Hepatocyte (in vitro differentiated cells): ENCODE measurements around the gene OGFOD2.

Source experiments
- EZH2 ChIP-seq: fragments of 200-600 bp; sonication (generic); IDR thresholded peaks from 2 replicates; pipeline ENCODE4 v1.6.1; 2016; ENCODE audit warnings: antibody characterized with exemption, mild to moderate bottlenecking, borderline replicate concordance
- EZH2phosphoT487 ChIP-seq: fragments of 200-600 bp; sonication (generic); IDR thresholded peaks from one replicate; pipeline ENCODE4 v1.6.1; 2018; ENCODE audit warnings: antibody characterized with exemption, mild to moderate bottlenecking, low read depth, moderate library complexity; ENCODE audit not compliant: unreplicated experiment, severe bottlenecking
- TF ChIP-seq, protein P1 (sequence below): fragments of 200-600 bp; sonication (generic); IDR thresholded peaks from 2 replicates; pipeline ENCODE4 v1.5.1; 2016; ENCODE audit warnings: antibody characterized with exemption, mild to moderate bottlenecking; ENCODE audit not compliant: poor library complexity

- TF ChIP-seq, protein P1, sequence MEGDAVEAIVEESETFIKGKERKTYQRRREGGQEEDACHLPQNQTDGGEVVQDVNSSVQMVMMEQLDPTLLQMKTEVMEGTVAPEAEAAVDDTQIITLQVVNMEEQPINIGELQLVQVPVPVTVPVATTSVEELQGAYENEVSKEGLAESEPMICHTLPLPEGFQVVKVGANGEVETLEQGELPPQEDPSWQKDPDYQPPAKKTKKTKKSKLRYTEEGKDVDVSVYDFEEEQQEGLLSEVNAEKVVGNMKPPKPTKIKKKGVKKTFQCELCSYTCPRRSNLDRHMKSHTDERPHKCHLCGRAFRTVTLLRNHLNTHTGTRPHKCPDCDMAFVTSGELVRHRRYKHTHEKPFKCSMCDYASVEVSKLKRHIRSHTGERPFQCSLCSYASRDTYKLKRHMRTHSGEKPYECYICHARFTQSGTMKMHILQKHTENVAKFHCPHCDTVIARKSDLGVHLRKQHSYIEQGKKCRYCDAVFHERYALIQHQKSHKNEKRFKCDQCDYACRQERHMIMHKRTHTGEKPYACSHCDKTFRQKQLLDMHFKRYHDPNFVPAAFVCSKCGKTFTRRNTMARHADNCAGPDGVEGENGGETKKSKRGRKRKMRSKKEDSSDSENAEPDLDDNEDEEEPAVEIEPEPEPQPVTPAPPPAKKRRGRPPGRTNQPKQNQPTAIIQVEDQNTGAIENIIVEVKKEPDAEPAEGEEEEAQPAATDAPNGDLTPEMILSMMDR, result no peak
- TF ChIP-seq EZH2 (no peak), EZH2phosphoT487 (no peak)
These were observed 45.2 kb upstream of the OGFOD2 start for GRCh38 chr12:122929812-122930211.
